Mononuclear cell (primary cell): ENCODE measurements around the gene JMJD7. TPM values are rescaled to one million over a fixed set of nuclear protein-coding genes. Genes with fewer than 3 reads are reported as not detected.

ENCODE experiments used
- H3K27me3 ChIP-seq: 2 replicates; pipeline ENCODE4 v1.6.0; 2011; ENCODE audit warnings: low read length, control low read depth; ENCODE audit not compliant: insufficient read depth
- H3K4me1 ChIP-seq: 2 replicates; pipeline ENCODE4 v1.5.1; 2011; ENCODE audit warnings: mild to moderate bottlenecking, low read length, control low read depth; ENCODE audit not compliant: insufficient read depth
- H3K4me3 ChIP-seq: 2 replicates; pipeline ENCODE4 v1.5.1; 2011; ENCODE audit warnings: mild to moderate bottlenecking, low read length, moderate library complexity
- H3K9me3 ChIP-seq: 2 replicates; pipeline ENCODE4 v1.5.1; 2011; ENCODE audit warnings: low read depth, mild to moderate bottlenecking, control low read depth, low read length
- total RNA-seq: library from RNA; depleted of rRNA; stranded (reverse); fragments of >200 nt; gene quantifications from one replicate; pipeline ENCODE4 v1.2.3, GENCODE V29; 2012

Gene JMJD7
- 9.1 TPM for total RNA-seq

DNA sequence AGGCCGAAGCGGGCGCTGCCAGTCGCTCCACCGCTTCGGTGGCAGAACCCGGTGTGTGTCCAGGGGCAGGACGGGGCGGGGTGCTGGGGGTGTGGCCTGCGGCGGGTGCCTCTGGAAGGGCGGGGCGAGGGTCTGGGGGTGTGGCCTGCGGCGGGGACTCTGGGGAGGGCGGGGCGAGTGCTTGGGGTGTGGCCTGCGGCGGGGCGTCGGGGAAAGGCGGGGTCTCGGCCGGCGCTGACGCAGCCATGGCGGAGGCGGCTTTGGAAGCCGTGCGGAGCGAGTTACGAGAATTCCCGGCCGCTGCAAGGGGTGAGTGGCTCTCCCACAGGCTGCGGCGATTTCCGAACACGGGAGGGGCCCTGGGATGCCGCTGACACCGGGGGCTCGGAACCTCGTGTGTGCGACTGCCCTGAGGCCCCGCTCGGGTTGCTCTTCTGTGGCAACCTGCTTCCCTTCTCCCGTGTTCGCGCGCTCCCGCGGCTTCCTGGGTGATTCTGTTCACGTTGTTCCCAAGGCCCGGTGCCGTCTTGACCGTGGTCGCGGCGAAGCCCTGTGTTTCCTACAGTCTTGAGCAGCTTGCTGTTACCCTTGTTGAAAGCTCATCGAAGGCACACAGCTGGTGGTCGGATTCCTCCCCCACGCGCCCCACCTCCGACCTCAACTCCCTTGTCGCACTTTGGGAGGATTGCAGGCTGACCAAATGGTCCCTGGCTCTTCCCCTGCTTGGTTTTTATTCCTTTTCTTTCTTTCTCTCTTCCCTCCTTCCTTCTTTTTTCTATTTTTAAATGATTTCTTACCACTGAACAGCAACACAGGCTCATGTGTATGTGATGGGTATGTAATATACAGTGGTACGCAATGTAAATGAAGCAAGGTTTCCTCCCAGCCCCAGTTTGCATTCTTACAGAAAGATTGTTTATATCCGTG, at the start of gene JMJD7:
JMJD7 (plus strand) TSS at position 213 of the 927 bp plus-strand sequence; CDS start at position 246, 33 bp downstream.
- no peaks in the 10 kb centered on the region for H3K9me3 ChIP-seq
- H3K27me3 ChIP-seq: no peaks in the 10 kb centered on the region
- H3K4me3 ChIP-seq: peak within 1 kb of the TSS; percentile 87
- peaks cover 45% of the 10 kb centered on the region for H3K4me1 ChIP-seq

DNA sequence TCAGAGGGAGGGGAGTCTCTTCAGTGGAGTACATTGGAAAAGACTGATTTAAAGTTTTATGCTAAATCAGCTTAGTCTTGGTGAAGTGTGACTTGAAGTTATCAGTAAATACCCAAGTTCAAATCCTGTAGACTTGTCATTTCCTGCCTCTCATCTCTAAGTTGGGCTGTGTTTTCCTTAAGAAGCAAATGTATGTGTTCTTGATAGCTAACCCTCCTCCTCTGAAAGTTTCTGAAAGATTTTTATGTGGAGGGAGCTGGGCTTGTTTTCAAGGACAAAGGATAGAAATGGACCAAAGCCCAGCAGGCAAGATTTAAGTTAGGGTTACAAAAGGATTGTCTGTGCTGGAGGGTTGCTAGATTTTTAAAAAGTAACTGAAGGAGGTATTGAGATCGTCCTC, 49.4 kb upstream of the JMJD7 start:
- no peak overlapping the region for H3K4me3 ChIP-seq
- H3K9me3 ChIP-seq: no peaks in the 10 kb centered on the region
- no peaks in the 10 kb centered on the region for H3K27me3 ChIP-seq
- H3K4me1 ChIP-seq: peaks cover 35% of the 10 kb centered on the region

DNA sequence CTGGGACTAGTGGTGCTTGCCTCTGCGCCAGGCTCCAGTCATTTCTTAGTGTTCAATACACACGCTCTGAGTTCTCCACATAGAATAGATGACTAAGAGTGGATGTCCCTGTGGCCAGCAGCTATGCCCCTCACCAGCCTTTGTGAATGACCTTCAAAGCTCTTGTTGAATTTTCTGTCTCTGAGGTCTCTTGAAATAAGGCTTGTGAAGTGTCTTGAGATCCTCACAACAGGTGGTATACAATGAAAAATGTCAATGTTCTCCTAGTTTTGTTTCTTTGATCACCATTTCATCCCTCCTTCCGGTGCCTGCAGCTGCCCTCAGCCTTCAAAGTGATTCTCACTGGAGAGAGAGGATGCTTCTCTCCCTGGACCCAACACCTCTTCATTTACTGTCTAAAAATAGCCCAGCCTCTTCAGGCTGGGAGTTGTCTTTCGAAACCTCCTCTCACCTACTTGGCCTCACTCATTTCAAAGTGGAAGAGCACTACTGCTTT, 48.2 kb upstream of the JMJD7 start:
- peaks cover 29% of the 10 kb centered on the region for H3K4me1 ChIP-seq
- no peak overlapping the region for H3K4me3 ChIP-seq
- H3K9me3 ChIP-seq: no peaks in the 10 kb centered on the region
- no peaks in the 10 kb centered on the region for H3K27me3 ChIP-seq

DNA sequence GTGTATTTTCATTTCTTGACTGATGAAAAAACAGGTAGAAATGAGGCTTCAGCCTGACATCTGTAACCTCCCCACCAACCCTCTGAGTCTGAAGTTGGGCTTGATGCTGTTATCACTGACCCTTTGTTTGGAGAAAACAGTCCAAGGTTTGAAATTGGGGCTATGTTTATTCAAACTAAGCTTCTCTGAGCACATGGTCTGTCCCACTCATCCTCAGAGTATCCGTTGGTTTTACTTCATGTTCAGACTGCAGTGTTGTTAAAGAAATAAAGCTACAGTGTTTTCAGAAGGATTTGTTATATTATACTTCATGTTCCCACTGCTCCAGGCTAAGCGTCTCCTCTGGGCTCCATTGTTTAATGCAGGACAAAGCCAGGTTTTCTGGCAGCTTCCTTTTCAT, 47.6 kb upstream of the JMJD7 start:
- H3K4me3 ChIP-seq: no peak overlapping the region
- H3K4me1 ChIP-seq: peaks cover 24% of the 10 kb centered on the region
- H3K9me3 ChIP-seq: no peaks in the 10 kb centered on the region
- no peaks in the 10 kb centered on the region for H3K27me3 ChIP-seq

DNA sequence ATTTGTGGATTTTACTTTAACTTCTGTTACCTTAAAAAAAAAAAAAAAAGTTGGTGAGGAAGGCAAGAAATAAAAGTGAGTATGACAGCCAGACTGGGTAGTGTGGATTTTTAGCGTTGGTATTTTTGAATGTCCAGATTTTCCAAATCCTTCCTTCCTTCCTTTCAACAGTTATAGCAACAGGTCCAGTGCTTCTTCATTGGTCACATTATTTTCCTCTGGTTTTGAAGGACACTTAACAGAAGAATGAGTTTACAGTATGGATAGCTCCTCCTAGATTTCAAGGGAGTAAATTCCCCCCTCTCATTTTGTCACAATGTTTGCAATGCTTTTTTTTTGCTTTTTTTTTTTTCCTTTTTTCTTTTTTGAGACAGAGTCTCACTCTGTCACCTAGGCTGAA, 47.2 kb upstream of the JMJD7 start:
- H3K27me3 ChIP-seq: no peaks in the 10 kb centered on the region
- peaks cover 19% of the 10 kb centered on the region for H3K4me1 ChIP-seq
- H3K9me3 ChIP-seq: no peaks in the 10 kb centered on the region
- H3K4me3 ChIP-seq: no peak overlapping the region

DNA sequence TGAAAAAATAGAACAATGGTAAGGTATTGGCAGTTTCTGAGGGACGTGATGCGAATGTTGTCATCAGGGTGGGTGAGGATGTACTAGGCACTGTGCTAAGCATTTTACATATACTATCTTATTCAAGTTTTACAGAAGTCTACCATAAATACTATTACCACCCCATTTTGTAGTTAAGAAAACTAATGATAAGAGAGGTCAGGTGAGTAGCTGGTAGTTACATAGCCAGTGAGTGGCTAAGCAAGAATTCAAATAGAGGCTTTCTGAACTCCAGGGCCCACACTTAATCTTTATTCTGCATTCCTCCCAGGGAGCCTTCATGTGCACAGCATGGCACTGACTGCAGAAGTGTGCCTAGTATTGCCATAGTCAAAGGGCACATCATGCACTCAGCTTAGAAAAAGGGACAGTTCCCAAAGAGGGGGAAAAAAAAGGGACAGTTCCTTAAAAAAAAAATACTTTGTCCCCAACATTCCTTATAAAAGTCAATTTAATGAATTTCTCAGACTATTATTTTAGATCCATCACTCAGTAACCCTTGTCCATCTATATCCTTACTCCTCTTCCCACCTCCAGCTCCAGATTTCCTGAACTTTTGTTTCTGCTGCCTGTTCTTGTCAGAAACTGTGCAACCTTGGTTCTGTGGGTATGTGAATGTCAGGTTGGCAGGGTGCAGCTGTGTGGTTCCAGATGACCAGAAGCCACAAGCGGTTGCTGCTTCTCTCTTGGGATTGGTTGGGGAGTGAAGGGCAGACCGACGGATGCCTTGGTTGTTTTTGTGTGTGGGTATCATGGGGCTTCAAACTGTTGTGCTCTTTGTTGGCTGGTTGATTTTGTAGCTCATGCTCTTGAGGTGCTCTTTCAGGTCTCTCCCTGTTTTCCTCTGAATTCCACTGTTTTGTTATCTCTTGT, 45.3 kb upstream of the JMJD7 start:
- Histone ChIP-seq H3K4me1 (peaks cover 12% of the 10 kb centered on the region), H3K9me3 (no peaks in the 10 kb centered on the region), H3K27me3 (no peaks in the 10 kb centered on the region), H3K4me3 (no peak overlapping the region)

DNA sequence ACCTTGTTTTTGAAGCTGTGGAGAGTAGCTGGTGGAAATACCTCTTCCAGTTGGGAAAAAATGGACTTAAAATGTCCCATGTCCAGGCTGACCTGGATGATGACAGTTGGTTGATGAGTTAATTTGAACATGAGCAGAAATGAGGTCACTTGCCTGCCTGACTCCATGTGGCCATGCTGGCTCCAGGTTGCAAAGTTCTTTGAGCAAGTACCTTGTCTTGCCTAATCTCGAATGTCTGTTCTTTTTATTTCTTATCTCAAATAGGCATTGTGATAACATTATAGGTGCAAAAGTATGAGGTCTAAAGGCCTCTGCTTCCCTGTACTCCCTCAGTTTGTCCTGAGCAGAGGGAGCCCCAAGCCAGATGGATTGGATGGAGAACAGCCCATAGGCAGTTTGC, 44.6 kb upstream of the JMJD7 start:
- Histone ChIP-seq H3K4me3 (no peak overlapping the region), H3K27me3 (no peaks in the 10 kb centered on the region), H3K4me1 (peaks cover 12% of the 10 kb centered on the region), H3K9me3 (no peaks in the 10 kb centered on the region)

DNA sequence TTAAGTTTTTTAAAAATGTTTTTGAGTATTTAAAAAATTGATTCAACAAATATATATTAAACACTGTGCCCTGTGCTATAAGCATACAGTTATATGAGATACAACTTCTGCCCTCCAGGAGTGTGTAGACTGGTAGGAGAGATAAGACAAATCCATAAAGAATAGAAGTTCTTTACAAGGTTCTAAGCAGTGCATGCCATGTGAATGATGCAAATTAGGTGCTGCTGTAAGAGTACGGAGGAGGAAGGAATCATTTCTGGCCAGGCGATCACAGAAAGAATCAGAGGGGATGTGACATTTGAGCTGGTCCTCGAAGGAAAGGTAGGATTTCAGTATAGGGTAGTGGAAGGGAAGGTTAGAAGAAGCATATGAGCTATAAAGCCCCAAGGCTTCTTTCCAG, 39.6 kb upstream of the JMJD7 start:
- H3K9me3 ChIP-seq: no peaks in the 10 kb centered on the region
- H3K27me3 ChIP-seq: no peaks in the 10 kb centered on the region
- peaks cover 24% of the 10 kb centered on the region for H3K4me1 ChIP-seq
- no peak overlapping the region for H3K4me3 ChIP-seq

DNA sequence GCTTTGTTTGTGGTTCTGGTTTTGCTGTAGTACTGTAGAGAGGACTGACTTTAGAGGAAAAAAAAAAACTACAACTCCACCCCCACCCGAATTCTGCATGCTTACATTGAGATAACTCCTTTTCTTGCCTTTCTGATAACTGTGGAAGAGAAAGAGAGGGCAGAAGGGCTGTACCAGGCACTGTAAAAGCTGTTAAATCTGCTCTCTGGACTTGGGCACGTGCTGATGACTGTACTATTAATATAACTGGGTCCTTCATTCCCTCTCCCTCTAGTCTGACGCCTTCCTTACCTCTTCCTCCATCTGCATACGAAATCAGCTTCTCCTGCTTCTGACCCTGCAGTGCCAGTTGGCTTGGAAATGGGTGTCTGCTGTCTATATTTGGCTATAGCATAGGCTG, 38.7 kb upstream of the JMJD7 start:
- Histone ChIP-seq H3K4me1 (peaks cover 21% of the 10 kb centered on the region), H3K4me3 (no peak overlapping the region), H3K27me3 (no peaks in the 10 kb centered on the region), H3K9me3 (no peaks in the 10 kb centered on the region)

DNA sequence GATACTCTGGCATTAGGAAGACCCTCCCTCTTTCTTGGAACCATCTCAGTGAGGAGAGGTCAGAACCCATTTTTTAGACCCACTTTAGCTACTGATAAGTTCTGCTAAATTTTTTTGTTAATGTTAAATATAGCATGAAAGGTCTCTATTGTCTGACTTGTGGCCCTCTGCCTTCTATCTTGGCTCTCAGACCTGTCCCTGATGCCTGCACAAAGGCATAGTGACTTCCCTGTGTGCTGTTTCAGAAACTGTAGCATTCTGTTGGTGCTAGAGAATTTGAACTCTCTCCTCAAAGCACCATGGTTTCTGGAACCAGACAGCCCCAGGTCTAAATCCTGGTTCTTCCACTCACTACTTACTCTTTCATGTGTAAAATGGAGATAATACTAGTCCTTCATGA, 38.2 kb upstream of the JMJD7 start:
- no peaks in the 10 kb centered on the region for H3K27me3 ChIP-seq
- no peaks in the 10 kb centered on the region for H3K9me3 ChIP-seq
- H3K4me1 ChIP-seq: peaks cover 21% of the 10 kb centered on the region
- H3K4me3 ChIP-seq: no peak overlapping the region

DNA sequence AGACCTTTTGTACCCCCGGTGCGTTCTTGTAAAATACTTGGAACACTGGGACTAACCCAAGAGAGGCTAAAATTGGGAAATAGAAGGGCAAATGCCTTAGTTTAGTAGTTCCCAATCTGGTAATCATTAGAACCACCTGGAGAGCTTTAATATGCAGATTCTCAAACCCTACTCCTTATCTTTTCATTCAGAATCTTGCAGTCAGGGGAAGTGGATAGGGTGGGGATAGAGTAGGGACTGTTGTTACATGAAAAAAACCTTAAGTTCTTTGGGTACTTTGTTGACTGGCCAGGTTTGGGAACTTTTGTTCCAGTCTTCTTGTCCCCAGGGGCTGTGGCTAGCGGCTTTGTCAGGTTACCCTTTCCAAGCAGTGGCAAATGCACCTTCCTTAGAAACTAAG, 37.7 kb upstream of the JMJD7 start:
- Histone ChIP-seq H3K4me1 (peaks cover 21% of the 10 kb centered on the region), H3K4me3 (no peak overlapping the region), H3K9me3 (no peaks in the 10 kb centered on the region), H3K27me3 (no peaks in the 10 kb centered on the region)

DNA sequence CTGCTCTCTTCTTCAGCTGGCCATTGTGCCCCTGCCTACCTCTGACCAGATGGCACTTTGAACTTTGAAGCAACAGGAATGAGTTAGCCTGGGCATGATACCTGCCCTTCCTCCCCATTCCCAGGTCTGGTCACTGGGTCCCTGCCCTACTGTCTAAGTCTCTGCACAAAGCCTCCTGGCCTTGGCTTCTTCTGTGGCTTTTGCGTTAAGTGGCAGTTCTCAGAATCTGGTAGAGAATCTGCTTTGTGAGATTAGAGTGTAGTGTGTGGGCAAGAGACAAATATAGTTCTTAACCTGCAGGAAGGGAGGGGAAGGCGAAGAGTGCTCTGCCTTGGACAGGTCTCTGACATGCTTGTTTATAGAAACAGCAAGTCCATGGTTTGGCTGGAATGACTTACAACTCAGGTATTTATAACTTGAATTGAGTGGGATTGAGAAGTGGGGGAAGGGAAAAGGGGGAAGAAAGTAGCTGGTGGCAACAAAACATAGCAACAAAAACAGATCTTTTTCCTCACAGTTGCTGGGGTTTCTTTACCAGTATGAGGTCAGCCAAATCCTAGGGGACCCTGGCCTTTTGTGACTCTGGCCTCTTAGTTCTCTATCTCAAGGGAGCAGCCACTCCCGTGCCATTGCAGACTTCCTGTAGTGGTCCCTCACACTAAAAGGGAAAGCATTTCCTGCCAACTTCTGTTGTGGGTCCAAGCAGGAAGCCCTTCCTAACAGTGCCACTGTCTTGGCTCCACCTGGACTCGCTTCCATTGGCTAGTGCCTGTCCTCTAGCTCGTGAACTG, 36.9 kb upstream of the JMJD7 start:
- no peaks in the 10 kb centered on the region for H3K9me3 ChIP-seq
- H3K4me3 ChIP-seq: no peak overlapping the region
- H3K4me1 ChIP-seq: peaks cover 21% of the 10 kb centered on the region
- H3K27me3 ChIP-seq: no peaks in the 10 kb centered on the region

DNA sequence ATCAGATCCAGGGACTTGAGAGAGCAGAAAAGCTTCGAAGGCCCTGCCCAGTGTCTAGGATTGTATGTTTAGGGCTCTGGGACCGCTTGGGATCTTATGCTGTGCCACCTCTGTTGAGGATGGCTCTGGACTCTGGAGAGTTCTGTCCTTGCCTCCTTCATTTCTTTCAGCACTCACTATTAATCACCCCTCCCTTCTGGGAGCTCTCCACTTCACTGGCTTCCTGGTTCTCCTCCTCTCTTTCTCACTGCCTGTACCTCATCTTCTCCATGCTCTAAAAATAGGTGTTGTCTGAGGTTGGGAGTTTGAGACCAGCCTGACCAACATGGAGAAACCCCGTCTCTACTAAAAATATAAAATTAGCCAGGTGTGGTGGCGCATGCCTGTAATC, 36.4 kb upstream of the JMJD7 start:
- Histone ChIP-seq H3K4me3 (no peak overlapping the region), H3K4me1 (peaks cover 21% of the 10 kb centered on the region), H3K9me3 (no peaks in the 10 kb centered on the region), H3K27me3 (no peaks in the 10 kb centered on the region)

DNA sequence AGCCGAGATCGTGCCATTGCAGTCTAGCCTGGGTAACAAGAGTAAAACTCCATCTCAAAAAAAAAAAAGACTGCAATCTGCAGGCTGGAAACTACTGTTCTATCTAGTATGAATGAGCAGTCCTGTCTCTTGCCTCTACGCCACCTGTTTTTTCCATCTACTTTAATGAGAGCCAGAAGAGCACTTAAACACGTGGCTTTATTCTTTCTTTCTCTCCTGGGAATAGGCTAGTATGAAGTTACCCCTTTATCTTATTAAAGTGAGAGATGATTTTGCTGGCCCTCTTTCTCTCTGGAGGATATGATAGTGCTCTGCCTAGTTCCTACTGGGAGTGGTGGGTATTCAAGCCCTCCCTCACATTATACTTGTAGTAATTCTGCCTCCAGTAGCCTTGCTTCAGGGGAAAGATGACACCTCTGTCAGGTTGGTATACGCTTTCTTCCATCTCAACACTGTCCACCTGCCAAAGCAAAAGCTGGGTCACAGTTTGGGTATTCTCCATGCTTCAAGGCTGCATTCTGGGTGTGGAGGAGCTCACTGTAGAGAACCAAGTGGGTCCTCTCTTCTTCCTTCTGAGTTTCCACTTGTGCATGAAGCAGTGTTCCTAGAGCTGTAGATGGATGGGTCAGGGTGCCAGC, 35.8 kb upstream of the JMJD7 start:
- Histone ChIP-seq H3K27me3 (no peaks in the 10 kb centered on the region), H3K4me1 (peaks cover 21% of the 10 kb centered on the region), H3K4me3 (no peak overlapping the region), H3K9me3 (no peaks in the 10 kb centered on the region)
